Measurements from ENCODE around the gene TTC34. TPM values are rescaled to one million over a fixed set of nuclear protein-coding genes. Genes with fewer than 3 reads are reported as not detected.

Gene TTC34
- polyA plus RNA-seq, 1 donor (not counting 4 experiments of a cell fraction or from before 2014, with no cell fraction given) = 0.04 TPM

DNA sequence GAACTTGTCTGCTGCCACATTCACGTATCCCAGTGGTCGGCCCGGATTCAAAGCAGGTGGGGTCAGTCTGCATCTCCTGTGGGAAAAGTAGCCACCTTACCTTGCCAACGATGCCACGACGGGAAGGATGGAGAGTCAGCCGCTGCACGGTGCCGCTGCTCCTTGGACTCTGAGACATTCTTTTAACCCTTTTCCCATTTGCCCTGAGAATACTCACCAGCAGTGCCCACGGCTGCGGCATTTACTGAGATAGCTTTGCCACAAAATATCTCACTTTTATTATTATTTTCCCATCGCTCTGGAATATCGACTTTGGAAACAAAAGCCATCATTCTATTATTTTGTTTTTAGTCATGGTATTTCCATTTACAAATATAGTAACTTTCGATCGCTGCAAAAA is 15.3 kb upstream of the TTC34 start:
- TF ChIP-seq, protein P1, sequence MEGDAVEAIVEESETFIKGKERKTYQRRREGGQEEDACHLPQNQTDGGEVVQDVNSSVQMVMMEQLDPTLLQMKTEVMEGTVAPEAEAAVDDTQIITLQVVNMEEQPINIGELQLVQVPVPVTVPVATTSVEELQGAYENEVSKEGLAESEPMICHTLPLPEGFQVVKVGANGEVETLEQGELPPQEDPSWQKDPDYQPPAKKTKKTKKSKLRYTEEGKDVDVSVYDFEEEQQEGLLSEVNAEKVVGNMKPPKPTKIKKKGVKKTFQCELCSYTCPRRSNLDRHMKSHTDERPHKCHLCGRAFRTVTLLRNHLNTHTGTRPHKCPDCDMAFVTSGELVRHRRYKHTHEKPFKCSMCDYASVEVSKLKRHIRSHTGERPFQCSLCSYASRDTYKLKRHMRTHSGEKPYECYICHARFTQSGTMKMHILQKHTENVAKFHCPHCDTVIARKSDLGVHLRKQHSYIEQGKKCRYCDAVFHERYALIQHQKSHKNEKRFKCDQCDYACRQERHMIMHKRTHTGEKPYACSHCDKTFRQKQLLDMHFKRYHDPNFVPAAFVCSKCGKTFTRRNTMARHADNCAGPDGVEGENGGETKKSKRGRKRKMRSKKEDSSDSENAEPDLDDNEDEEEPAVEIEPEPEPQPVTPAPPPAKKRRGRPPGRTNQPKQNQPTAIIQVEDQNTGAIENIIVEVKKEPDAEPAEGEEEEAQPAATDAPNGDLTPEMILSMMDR (optimal IDR thresholded peaks at IDR 0.05 in 1 of 3, IDR thresholded peaks at IDR 0.05 in 1 of 3, conservative IDR thresholded peaks at IDR 0.05 in 1 of 3; ENCODE audit: extremely low read depth in 1 of 3, insufficient read depth in 2 of 3, low read length in 3 of 3) = no peak
- TF ChIP-seq EZH2 (IDR thresholded peaks at IDR 0.05; ENCODE audit: low read length) = no peak
- no peaks in the 10 kb centered on the region for H3K36me3 ChIP-seq (ENCODE audit: control insufficient read depth in 2 of 2, extremely low read depth in 1 of 2, insufficient read depth in 2 of 2, low read length in 2 of 2)
- no peak overlapping the region for H2AFZ ChIP-seq (ENCODE audit: control insufficient read depth, low read length)
- no peak overlapping the region for H3K4me2 ChIP-seq (ENCODE audit: control insufficient read depth, extremely low read depth, insufficient read depth, low read depth, low read length)
- no peaks in the 10 kb centered on the region for H4K20me1 ChIP-seq (ENCODE audit: control insufficient read depth, extremely low read depth, insufficient read depth, low read length)
- H3K9me3 ChIP-seq (ENCODE audit: control insufficient read depth, low read depth, low read length) = peaks cover 20% of the 10 kb centered on the region
- H3K27ac ChIP-seq (ENCODE audit: control insufficient read depth, insufficient read depth, low read length) = no peak overlapping the region
- dilution Hi-C loops (cut with MboI; ENCODE audit: extremely low pct_ligation_motif_present, low sequenced_read_pairs) = no loop called here
- no peaks in the 10 kb centered on the region for H3K4me1 ChIP-seq (ENCODE audit: control insufficient read depth, extremely low read depth, insufficient read depth, low read length)
- H3K79me2 ChIP-seq (ENCODE audit: control insufficient read depth, insufficient read depth, low read length) = no peaks in the 10 kb centered on the region
- no peaks in the 10 kb centered on the region for H3K27me3 ChIP-seq (ENCODE audit: control insufficient read depth, extremely low read depth, insufficient read depth, low read length)
- no peak for FAIRE-seq
- DNase-seq (ENCODE audit: low read depth, low spot score) = no peak
- no peak overlapping the region for H3K9ac ChIP-seq (ENCODE audit: control insufficient read depth, extremely low read depth, insufficient read depth, low read length)
- H3K4me3 ChIP-seq (ENCODE audit: control insufficient read depth in 2 of 3, extremely low read depth in 1 of 3, insufficient read depth in 2 of 3, low read depth in 1 of 3, low read length in 3 of 3) = no peak overlapping the region
- H3K9me1 ChIP-seq (ENCODE audit: control insufficient read depth, extremely low read depth, insufficient read depth, low read length) = no peaks in the 10 kb centered on the region

DNA sequence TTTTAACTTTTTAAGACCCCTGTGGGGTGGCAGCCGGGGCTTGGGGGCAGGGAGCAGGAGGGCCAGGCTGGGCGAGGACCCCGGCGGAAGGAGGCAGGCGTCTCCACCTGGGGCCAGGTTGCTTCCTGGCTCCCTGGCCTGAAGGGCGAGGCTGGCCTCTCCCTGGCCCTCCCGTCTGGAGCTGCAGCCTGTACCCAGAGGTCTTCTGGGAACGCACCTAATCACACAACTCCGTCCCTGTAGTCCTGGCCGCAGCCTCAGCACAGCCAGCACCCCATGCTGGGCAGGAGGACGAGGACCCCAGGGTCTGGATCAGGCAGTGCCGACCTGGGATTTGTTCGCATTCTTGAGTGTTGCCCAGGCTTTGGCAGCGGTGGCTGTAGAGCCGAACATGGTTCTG is 14.1 kb upstream of the TTC34 start:
- TF ChIP-seq, protein P1 (optimal IDR thresholded peaks at IDR 0.05 in 1 of 3, IDR thresholded peaks at IDR 0.05 in 1 of 3, conservative IDR thresholded peaks at IDR 0.05 in 1 of 3; ENCODE audit: extremely low read depth in 1 of 3, insufficient read depth in 2 of 3, low read length in 3 of 3) = no peak
- no peak for TF ChIP-seq EZH2 (IDR thresholded peaks at IDR 0.05; ENCODE audit: low read length)
- Histone ChIP-seq H3K27me3 (ENCODE audit: control insufficient read depth, extremely low read depth, insufficient read depth, low read length) (no peaks in the 10 kb centered on the region), H3K9ac (ENCODE audit: control insufficient read depth, extremely low read depth, insufficient read depth, low read length) (no peak overlapping the region), H3K9me3 (ENCODE audit: control insufficient read depth, low read depth, low read length) (peaks cover 20% of the 10 kb centered on the region), H3K4me3 (ENCODE audit: control insufficient read depth in 2 of 3, extremely low read depth in 1 of 3, insufficient read depth in 2 of 3, low read depth in 1 of 3, low read length in 3 of 3) (no peak overlapping the region), H4K20me1 (ENCODE audit: control insufficient read depth, extremely low read depth, insufficient read depth, low read length) (no peaks in the 10 kb centered on the region), H3K79me2 (ENCODE audit: control insufficient read depth, insufficient read depth, low read length) (no peaks in the 10 kb centered on the region), H2AFZ (ENCODE audit: control insufficient read depth, low read length) (no peak overlapping the region), H3K4me2 (ENCODE audit: control insufficient read depth, extremely low read depth, insufficient read depth, low read depth, low read length) (no peak overlapping the region), H3K36me3 (ENCODE audit: control insufficient read depth in 2 of 2, extremely low read depth in 1 of 2, insufficient read depth in 2 of 2, low read length in 2 of 2) (no peaks in the 10 kb centered on the region), H3K9me1 (ENCODE audit: control insufficient read depth, extremely low read depth, insufficient read depth, low read length) (no peaks in the 10 kb centered on the region), H3K4me1 (ENCODE audit: control insufficient read depth, extremely low read depth, insufficient read depth, low read length) (no peaks in the 10 kb centered on the region), H3K27ac (ENCODE audit: control insufficient read depth, insufficient read depth, low read length) (no peak overlapping the region)
- dilution Hi-C loops (cut with MboI; ENCODE audit: extremely low pct_ligation_motif_present, low sequenced_read_pairs) = no loop called here
- FAIRE-seq (no peak), DNase-seq (ENCODE audit: low read depth, low spot score) (no peak)
